Measurements from ENCODE around the gene ANXA2.

ANXA2 gene

DNA sequence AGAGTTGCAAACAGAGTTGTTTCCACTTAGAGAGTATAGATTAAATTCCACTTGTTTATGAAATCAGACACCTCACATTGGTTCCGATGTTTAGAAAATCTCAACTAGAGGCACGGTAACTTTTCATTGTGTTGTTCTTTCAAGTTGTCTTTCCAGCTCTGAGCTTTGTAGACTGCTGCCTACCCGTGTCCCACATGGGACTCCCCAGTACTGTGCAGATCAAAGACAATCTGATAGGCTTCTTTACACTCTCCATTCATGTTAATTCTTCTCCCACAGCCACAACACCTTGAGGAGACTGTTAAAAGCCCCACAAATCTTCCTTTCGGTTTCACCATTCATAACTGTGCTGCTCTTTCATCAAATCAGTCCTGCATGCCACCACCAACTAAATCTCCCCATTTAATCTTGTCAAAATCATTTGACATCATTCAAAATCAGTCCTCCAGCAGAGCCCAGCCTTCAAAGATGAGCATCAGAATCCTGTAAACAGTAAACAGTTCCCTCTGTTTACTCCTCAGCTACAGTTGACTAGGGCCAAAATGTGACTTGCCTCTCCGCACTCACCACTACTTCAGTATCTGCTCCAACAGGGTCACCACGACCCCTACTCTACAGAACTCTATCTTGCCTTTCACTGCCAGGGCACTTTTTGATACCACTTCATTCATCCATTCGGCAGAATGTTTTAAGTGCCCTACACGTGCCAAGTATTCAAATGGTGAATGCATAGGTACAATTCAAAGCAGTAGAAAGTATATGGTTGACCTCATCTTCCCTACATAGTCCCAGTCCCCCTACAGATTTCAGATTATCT lies 8.3 kb downstream of the ANXA2 start:
- Mint-ChIP-seq H3K4me3 (peak overlapping the region; percentile 57), H3K27ac (peak overlapping the region; percentile 80), H3K4me1 (ENCODE audit: low read depth) (peaks cover 58% of the 10 kb centered on the region), H3K36me3 (ENCODE audit: low read depth) (peaks cover 60% of the 10 kb centered on the region), H3K9me3 (no peaks in the 10 kb centered on the region), H3K27me3 (ENCODE audit: low read depth) (no peaks in the 10 kb centered on the region)
- peak; percentile 74 for DNase-seq (ENCODE audit: low spot score)

DNA sequence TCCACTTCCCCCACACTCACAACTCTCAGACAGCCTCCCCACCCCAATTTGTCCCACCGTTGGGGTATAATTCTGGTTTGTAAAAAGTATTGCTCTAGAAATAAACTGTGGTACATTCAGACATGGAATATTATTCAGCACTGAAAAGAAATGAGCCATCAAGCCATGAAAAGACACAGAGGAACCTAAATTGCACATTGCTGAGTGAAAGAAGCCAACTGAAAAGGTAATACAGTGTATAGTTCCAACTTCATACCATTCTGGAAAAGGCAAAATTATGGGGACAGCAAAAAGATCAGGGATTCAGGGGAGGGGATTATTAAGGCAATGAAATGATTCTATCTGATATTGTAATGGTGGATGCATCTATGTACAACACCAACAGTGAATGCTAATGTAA lies 10.5 kb downstream of the ANXA2 start:
- Mint-ChIP-seq H3K36me3 (ENCODE audit: low read depth) (peaks cover 59% of the 10 kb centered on the region), H3K4me3 (no peak overlapping the region), H3K27me3 (ENCODE audit: low read depth) (no peaks in the 10 kb centered on the region), H3K9me3 (no peaks in the 10 kb centered on the region), H3K4me1 (ENCODE audit: low read depth) (peaks cover 44% of the 10 kb centered on the region), H3K27ac (peak overlapping the region; percentile 32)
- no peak for DNase-seq (ENCODE audit: low spot score)

GRCh38 chr15:60386615-60387014 lies 11.2 kb downstream of the ANXA2 start:
- no peaks in the 10 kb centered on the region for H3K27me3 Mint-ChIP-seq (ENCODE audit: low read depth)
- H3K36me3 Mint-ChIP-seq (ENCODE audit: low read depth): peaks cover 57% of the 10 kb centered on the region
- DNase-seq (ENCODE audit: low spot score): no peak
- H3K27ac Mint-ChIP-seq: no peak overlapping the region
- H3K4me1 Mint-ChIP-seq (ENCODE audit: low read depth): peaks cover 41% of the 10 kb centered on the region
- H3K9me3 Mint-ChIP-seq: no peaks in the 10 kb centered on the region
- no peak overlapping the region for H3K4me3 Mint-ChIP-seq

DNA sequence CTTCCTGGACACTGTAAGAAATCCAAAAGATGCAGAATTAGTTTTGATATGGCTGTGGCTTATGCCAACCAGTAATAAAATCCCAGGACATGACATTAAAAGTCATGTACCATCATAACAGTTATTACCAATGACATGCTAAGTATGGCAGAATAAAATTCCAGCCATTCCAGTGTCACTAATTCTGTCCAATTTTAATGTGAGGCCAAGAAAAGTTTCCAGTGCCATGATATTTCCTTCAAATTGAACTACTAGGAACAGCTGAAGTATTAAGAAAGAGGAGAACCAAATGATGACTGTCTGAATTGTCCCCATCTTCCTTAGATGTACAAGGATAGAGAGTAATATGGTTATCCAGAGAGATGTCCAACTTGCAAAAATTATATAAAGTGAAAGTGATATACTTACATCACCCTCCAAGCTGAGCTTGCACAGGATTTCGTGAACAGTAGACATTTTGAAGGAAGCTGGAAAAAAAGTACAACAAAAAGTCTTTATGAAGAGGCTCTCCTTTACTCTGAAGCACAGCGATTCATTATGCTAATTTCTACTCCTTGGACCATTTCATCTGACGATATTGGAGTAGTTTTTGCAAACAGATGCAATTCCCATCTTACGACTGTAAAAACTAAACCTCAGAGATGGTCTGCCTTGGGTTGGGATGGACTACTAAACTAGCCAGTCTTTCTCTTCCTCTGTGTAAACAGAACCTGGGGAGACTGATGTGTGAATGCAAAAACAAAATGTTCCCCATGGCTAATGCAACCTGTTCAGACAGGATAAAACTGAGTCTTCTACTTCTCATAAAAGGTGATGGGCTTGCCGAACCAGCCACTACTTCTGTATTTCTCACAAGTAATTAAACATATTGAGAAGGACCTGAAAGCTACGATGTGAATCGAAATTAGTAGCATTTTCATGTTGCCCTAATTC lies 11.9 kb downstream of the ANXA2 start:
- Mint-ChIP-seq H3K4me1 (ENCODE audit: low read depth) (peaks cover 36% of the 10 kb centered on the region), H3K9me3 (no peaks in the 10 kb centered on the region), H3K27ac (no peak overlapping the region), H3K36me3 (ENCODE audit: low read depth) (peaks cover 60% of the 10 kb centered on the region), H3K27me3 (ENCODE audit: low read depth) (no peaks in the 10 kb centered on the region), H3K4me3 (no peak overlapping the region)
- no peak for DNase-seq (ENCODE audit: low spot score)

GRCh38 chr15:60384526-60385126 lies 13.2 kb downstream of the ANXA2 start:
- no peak overlapping the region for H3K27ac Mint-ChIP-seq
- no peak overlapping the region for H3K4me3 Mint-ChIP-seq
- H3K4me1 Mint-ChIP-seq (ENCODE audit: low read depth): peaks cover 25% of the 10 kb centered on the region
- peaks cover 61% of the 10 kb centered on the region for H3K36me3 Mint-ChIP-seq (ENCODE audit: low read depth)
- no peaks in the 10 kb centered on the region for H3K27me3 Mint-ChIP-seq (ENCODE audit: low read depth)
- H3K9me3 Mint-ChIP-seq: no peaks in the 10 kb centered on the region
- DNase-seq (ENCODE audit: low spot score): no peak

DNA sequence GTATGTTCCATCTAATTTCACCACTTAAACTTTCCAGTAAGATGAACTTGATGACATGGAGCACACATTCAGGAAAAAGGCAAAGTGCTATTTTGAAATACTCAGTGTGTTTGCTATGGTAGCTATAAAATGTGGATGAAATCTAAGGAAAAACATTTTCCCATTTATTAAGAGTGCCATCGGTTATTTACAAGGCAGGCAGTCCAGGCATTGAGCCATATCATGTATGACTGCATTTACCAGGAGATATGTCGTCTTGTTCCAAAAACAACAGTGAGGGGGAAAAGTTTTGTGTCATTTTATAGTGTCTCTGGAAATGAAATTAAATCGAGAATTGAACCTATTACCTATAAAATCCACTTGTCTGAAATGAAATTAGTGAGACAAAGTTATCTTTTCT lies 13.7 kb downstream of the ANXA2 start:
- no peak overlapping the region for H3K4me3 Mint-ChIP-seq
- peaks cover 64% of the 10 kb centered on the region for H3K36me3 Mint-ChIP-seq (ENCODE audit: low read depth)
- H3K27ac Mint-ChIP-seq: no peak overlapping the region

DNA sequence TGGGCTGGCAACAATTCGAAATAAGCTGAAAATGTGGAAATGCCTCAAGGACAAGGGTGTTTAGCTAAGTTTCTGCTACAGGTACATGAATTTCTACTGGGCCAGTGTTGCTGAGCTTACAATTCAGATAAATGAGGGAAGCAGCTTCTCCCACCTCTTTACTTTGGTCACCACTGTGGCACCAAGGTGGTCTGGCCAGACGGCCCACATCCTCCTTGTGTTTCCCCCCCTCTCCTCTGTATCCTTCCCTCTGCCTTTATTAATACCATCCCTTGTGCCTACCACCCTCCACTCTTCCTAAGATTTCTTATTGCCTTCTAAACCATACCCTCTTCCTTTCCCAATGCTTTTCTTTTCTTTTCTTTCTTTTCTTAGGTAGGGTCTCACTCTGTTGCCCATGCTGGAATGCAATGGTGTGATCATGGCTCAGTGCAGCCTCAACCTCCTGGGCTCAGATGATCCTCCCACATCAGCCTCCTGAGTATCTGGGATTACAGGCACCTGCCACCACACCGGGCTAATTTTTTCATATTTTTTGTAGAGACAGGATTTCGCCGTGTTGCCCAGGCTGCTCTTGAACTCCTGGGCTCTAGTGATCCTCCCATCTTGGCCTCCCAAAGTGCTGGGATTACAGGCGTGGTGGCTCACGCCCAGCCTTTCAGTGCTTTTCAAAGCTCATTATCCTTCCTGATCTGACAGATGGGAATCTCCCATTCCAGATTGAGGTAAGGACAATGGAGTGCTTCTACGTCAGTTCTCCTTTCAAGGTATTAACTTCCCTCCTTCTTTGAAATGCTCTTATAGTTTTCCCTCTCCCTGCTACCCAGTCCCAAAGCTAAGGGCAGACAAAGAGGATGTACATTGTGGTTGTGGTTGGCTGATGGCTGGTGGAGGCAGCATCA lies 14.8 kb downstream of the ANXA2 start:
- Mint-ChIP-seq H3K4me3 (no peak overlapping the region), H3K27me3 (ENCODE audit: low read depth) (no peaks in the 10 kb centered on the region), H3K36me3 (ENCODE audit: low read depth) (peaks cover 65% of the 10 kb centered on the region), H3K4me1 (ENCODE audit: low read depth) (peaks cover 14% of the 10 kb centered on the region), H3K9me3 (no peaks in the 10 kb centered on the region), H3K27ac (no peak overlapping the region)
- no peak for DNase-seq (ENCODE audit: low spot score)

More for the DNA sequence above, 13.7 kb downstream of the ANXA2 start:
- H3K4me1 Mint-ChIP-seq (ENCODE audit: low read depth): peaks cover 19% of the 10 kb centered on the region
- no peaks in the 10 kb centered on the region for H3K9me3 Mint-ChIP-seq
- DNase-seq (ENCODE audit: low spot score): no peak
- no peaks in the 10 kb centered on the region for H3K27me3 Mint-ChIP-seq (ENCODE audit: low read depth)

- peaks cover 6% of the 10 kb centered on the region for H3K4me1 Mint-ChIP-seq (ENCODE audit: low read depth)
- H3K27ac Mint-ChIP-seq: no peak overlapping the region
- H3K4me3 Mint-ChIP-seq: no peak overlapping the region
- no peak for DNase-seq (ENCODE audit: low spot score)
- no peaks in the 10 kb centered on the region for H3K27me3 Mint-ChIP-seq (ENCODE audit: low read depth)
- peaks cover 56% of the 10 kb centered on the region for H3K36me3 Mint-ChIP-seq (ENCODE audit: low read depth)
- H3K9me3 Mint-ChIP-seq: no peaks in the 10 kb centered on the region
Measured at GRCh38 chr15:60381148-60381788, 16.5 kb downstream of the ANXA2 start.

DNA sequence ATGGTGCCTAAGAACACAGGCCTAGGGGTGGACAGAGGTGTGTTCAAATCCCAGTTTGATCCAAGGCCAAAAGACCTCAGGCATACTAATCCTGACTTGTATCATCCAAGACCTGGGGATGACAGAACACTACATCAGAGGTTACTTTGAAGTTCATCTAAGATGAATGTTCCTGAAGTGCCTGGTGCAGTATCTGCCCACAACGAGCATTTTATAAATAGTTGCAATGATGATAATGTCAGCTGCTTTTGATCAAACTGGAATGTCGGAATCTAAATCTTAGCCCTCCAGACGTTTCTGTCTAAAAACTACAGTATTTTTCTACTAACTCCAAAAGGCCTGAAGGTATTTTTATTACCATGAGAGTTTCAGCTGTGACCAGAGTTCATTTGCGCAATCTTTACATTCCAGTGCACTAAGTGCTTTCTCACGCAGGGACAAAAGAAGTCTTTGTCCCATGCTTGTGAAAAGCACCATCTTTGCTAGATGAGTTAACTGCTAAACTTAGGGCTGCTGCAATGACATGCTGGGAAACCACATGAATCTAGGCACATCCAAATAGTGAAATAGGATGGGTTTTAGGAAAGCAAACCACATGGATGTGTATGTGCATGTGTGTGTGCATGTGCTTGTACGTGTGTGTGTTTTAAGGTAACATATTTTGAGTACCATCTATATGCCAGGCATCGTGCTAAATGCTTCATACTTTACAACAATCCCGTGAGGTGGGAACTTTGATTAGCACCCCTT lies 18.1 kb downstream of the ANXA2 start:
- Mint-ChIP-seq H3K36me3 (ENCODE audit: low read depth) (peaks cover 57% of the 10 kb centered on the region), H3K9me3 (no peaks in the 10 kb centered on the region), H3K4me3 (no peak overlapping the region), H3K4me1 (ENCODE audit: low read depth) (peaks cover 4% of the 10 kb centered on the region), H3K27me3 (ENCODE audit: low read depth) (no peaks in the 10 kb centered on the region), H3K27ac (no peak overlapping the region)
- no peak for DNase-seq (ENCODE audit: low spot score)

- Mint-ChIP-seq H3K4me1 (ENCODE audit: low read depth) (peaks cover 4% of the 10 kb centered on the region), H3K27ac (no peak overlapping the region), H3K36me3 (ENCODE audit: low read depth) (peaks cover 53% of the 10 kb centered on the region), H3K9me3 (no peaks in the 10 kb centered on the region), H3K27me3 (ENCODE audit: low read depth) (no peaks in the 10 kb centered on the region), H3K4me3 (no peak overlapping the region)
- no peak for DNase-seq (ENCODE audit: low spot score)
Measured at GRCh38 chr15:60379185-60379524, 18.6 kb downstream of the ANXA2 start.

DNA sequence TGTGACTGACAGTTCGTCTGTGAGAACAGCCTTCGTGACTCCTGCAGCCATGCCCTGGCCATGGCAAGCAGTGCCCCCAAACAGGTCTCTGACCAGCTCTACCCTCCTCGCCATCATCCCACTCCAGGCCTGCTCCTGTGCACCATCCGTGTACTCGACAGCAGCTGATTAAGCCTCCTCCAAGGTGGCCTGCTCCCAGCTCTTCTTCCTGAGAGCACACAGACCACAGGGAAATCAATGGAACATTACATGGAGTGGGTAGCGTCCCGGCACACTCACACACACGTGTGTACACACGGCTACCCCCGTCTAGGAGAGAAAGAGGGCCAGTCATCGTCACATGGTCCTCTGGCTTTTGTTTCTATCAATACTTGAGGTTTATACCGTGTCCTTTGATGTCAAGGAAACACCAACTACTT lies 21.1 kb downstream of the ANXA2 start:
- H3K36me3 Mint-ChIP-seq (ENCODE audit: low read depth): peaks cover 56% of the 10 kb centered on the region
- no peak for DNase-seq (ENCODE audit: low spot score)

GRCh38 chr15:60375306-60375705 lies 22.5 kb downstream of the ANXA2 start:
- no peak overlapping the region for H3K27ac Mint-ChIP-seq
- DNase-seq (ENCODE audit: low spot score): no peak
- H3K4me3 Mint-ChIP-seq: no peak overlapping the region
- no peaks in the 10 kb centered on the region for H3K9me3 Mint-ChIP-seq
- H3K27me3 Mint-ChIP-seq (ENCODE audit: low read depth): no peaks in the 10 kb centered on the region
- peaks cover 57% of the 10 kb centered on the region for H3K36me3 Mint-ChIP-seq (ENCODE audit: low read depth)
- H3K4me1 Mint-ChIP-seq (ENCODE audit: low read depth): peaks cover 10% of the 10 kb centered on the region

More for the DNA sequence above, 21.1 kb downstream of the ANXA2 start:
- no peak overlapping the region for H3K4me3 Mint-ChIP-seq
- H3K9me3 Mint-ChIP-seq: no peaks in the 10 kb centered on the region
- H3K27ac Mint-ChIP-seq: no peak overlapping the region
- H3K4me1 Mint-ChIP-seq (ENCODE audit: low read depth): peaks cover 4% of the 10 kb centered on the region
- H3K27me3 Mint-ChIP-seq (ENCODE audit: low read depth): no peaks in the 10 kb centered on the region
